ENCODE data around the gene SPATA2L.
"Not testable (repeated sequence)": the region's sequence is repeated elsewhere in the genome, so short reads cannot be mapped to it uniquely, and the experiment has no call there.

Gene SPATA2L

DNA sequence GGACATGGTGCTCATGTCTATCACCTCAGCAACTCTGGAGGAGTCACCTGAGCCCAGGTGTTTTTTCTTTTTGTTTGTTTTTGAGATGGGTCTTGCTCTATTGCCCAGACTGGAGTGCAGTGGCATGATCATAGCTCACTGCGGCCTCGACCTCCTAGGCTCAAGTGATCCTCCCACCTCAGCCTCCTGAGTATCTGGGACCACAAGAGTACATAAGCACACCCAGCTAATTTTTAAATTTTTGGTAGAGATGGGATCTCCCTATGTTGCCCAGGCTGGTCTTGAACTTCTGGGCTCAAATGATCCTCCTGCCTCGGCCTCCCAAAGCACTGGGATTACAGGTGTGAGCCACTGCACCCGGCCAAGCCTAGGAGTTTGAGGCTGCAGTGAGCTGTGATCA is 11.9 kb downstream of the SPATA2L start:
- peaks cover 23% of the 10 kb centered on the region for H3K36me3 ChIP-seq (ENCODE audit: control insufficient read depth, insufficient read depth, low read length)
- H3K9ac ChIP-seq (ENCODE audit: low read length); H3K27me3 ChIP-seq (ENCODE audit: control insufficient read depth, insufficient read depth, low read length); H3K4me3 ChIP-seq (ENCODE audit: low read length); H3K27ac ChIP-seq (ENCODE audit: low read depth, low read length); H3K4me1 ChIP-seq (ENCODE audit: control insufficient read depth, insufficient read depth, low read length): not testable (repeated sequence)

DNA sequence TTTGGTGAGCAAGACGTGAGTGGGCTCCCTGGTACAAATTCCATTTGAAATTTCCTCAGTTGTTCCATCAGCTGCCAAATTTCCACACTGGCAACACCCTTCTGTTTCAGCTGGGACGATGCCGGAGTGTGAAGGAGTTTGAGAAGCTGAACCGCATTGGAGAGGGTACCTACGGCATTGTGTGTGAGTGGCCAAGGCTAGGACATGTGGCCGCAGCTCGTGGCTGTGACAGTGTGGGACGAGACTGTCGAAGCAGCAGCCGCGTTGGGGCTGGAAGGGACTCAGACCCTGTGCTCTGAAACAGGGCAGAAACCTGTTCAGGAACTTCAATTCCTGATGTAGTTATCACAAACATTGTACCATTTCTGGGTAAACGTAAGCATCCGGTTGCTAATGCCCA is 12.4 kb downstream of the SPATA2L start:
- no peak overlapping the region for H3K27ac ChIP-seq (ENCODE audit: low read depth, low read length)
- H3K4me3 ChIP-seq (ENCODE audit: low read length) = no peak overlapping the region
- no peak overlapping the region for H3K9ac ChIP-seq (ENCODE audit: low read length)
- peaks cover 3% of the 10 kb centered on the region for H3K4me1 ChIP-seq (ENCODE audit: control insufficient read depth, insufficient read depth, low read length)
- H3K27me3 ChIP-seq (ENCODE audit: control insufficient read depth, insufficient read depth, low read length) = no peaks in the 10 kb centered on the region
- peaks cover 20% of the 10 kb centered on the region for H3K36me3 ChIP-seq (ENCODE audit: control insufficient read depth, insufficient read depth, low read length)

DNA sequence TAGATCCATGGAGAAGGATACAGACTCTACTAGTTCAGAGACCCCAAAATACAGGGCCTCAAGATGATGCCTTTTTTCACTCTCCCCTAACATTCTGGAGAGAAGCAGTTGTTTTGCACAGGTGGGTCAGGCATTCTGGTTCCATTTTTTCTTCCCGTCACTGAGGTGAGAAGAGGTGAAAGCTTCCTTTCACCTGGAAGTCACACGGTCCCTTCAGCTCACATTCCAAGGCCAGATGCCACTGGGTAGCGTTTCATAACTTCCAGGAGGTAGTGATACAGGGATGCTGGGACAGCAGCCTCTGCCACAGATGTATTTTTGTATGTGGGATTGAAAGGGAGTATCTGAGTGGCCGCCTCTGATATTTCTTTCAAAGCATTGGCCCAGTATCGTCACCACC is 13.1 kb downstream of the SPATA2L start:
- H3K4me1 ChIP-seq (ENCODE audit: control insufficient read depth, insufficient read depth, low read length) = peaks cover 3% of the 10 kb centered on the region
- H3K36me3 ChIP-seq (ENCODE audit: control insufficient read depth, insufficient read depth, low read length) = peaks cover 14% of the 10 kb centered on the region
- H3K27ac ChIP-seq (ENCODE audit: low read depth, low read length) = no peak overlapping the region
- no peaks in the 10 kb centered on the region for H3K27me3 ChIP-seq (ENCODE audit: control insufficient read depth, insufficient read depth, low read length)
- H3K9ac ChIP-seq (ENCODE audit: low read length) = no peak overlapping the region
- H3K4me3 ChIP-seq (ENCODE audit: low read length) = no peak overlapping the region

DNA sequence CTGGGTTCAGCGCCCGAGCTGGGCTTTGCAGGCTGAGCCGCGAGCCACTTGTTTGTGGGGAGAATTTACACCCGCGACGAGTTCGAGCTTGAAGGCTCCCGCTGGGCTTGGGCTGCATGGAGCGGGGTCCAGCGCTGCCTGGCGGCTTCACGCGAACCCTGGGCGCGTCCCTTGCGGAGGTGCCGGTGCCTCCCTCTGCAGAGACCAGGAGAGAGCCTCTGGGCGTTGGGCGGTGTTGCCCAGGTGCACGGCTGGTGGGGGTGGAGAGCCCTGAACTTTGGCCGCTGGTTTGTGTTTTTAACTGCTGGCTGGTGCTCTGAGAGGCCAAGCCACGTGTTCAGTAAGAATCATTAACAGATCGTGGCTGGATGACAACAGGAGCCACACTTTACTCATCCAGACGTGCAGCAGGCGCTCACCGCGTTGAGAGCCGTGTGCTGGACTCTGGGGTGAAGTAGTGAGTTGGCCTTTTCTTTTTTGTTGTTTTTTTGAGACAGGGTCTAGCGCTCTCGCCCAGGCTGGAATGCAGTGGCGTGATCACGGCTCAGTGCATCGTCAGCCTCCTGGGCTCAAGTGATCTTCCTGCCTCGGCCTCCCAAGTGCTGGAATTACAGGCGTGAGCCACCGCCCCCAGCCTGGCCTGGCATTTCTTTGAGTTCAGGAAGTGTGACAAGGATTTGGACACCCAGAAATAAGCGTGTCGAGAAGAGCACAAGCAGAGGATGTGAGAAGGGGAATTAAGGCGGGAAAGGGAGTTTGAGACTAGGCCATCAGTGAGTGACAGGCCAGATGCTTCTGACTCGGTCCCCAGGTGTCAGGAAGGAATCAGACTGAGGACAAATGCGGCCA is 14.2 kb downstream of the SPATA2L start:
- H3K27ac ChIP-seq (ENCODE audit: low read depth, low read length) = peak overlapping the region; percentile 84
- H3K4me1 ChIP-seq (ENCODE audit: control insufficient read depth, insufficient read depth, low read length) = peaks cover 3% of the 10 kb centered on the region
- H3K27me3 ChIP-seq (ENCODE audit: control insufficient read depth, insufficient read depth, low read length) = no peaks in the 10 kb centered on the region
- peaks cover 12% of the 10 kb centered on the region for H3K36me3 ChIP-seq (ENCODE audit: control insufficient read depth, insufficient read depth, low read length)
- H3K9ac ChIP-seq (ENCODE audit: low read length) = no peak overlapping the region
- peak overlapping the region; percentile 96 for H3K4me3 ChIP-seq (ENCODE audit: low read length)

DNA sequence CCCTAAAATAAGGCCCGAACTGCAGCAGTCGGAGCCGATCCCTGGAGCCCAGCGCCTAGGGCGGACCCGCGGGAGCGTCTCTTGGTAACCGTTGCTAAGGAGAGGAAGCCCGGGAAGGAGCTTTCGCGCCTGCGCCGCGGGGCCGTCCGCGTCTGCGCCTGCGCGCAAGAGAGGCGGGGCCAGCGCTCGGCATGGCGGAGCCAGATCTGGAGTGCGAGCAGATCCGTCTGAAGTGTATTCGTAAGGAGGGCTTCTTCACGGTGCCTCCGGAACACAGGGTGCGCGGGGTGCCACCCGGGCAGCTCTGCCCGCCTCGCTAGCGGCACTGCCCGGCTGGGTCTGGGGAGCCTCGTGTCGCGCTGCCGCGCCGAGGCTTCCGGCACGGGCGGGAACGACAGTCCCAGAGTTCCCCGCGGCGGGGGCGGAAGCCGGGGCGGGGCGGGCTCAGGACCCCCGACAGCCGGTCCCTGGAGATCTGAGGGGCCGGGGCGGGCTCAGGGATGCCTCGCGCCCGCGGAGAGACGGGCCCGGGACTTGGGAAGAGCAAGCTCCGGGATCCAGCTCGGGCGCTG is 14.9 kb downstream of the SPATA2L start, which contains the start of gene CDK10:
TSS of gene CDK10 (plus strand) at position 170 of the 572 bp plus-strand sequence. CDS start at position 192, 22 bp downstream.
- Histone ChIP-seq H3K4me1 (ENCODE audit: control insufficient read depth, insufficient read depth, low read length) (peaks cover 3% of the 10 kb centered on the region), H3K9ac (ENCODE audit: low read length) (peak within 1 kb of the TSS; percentile 58), H3K4me3 (ENCODE audit: low read length) (peak within 1 kb of the TSS; percentile 96), H3K36me3 (ENCODE audit: control insufficient read depth, insufficient read depth, low read length) (peaks cover 11% of the 10 kb centered on the region), H3K27ac (ENCODE audit: low read depth, low read length) (peak within 1 kb of the TSS; percentile 84), H3K27me3 (ENCODE audit: control insufficient read depth, insufficient read depth, low read length) (no peaks in the 10 kb centered on the region)

DNA sequence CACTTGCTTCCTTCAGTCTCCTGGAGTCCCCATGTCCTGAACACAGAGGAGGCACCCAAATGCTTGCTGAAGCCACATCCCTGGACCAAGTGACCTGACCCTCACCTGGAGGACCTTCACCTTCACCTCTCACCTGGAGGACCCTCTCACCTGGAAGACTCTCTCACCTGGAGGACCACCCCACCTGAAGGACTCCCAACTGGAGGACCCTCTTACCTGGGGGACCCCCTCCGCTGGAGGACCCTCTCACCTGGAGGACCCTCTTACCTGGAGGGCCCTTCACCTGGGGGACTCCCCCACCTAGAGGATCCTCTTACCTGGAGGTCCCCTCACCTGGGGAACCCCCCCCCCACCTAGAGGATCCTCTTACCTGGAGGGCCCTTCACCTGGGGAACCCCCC is 15.6 kb downstream of the SPATA2L start:
- H3K27me3 ChIP-seq (ENCODE audit: control insufficient read depth, insufficient read depth, low read length) = no peaks in the 10 kb centered on the region
- H3K4me3 ChIP-seq (ENCODE audit: low read length) = no peak overlapping the region
- H3K36me3 ChIP-seq (ENCODE audit: control insufficient read depth, insufficient read depth, low read length) = peaks cover 7% of the 10 kb centered on the region
- no peak overlapping the region for H3K9ac ChIP-seq (ENCODE audit: low read length)
- no peak overlapping the region for H3K27ac ChIP-seq (ENCODE audit: low read depth, low read length)
- peaks cover 3% of the 10 kb centered on the region for H3K4me1 ChIP-seq (ENCODE audit: control insufficient read depth, insufficient read depth, low read length)

DNA sequence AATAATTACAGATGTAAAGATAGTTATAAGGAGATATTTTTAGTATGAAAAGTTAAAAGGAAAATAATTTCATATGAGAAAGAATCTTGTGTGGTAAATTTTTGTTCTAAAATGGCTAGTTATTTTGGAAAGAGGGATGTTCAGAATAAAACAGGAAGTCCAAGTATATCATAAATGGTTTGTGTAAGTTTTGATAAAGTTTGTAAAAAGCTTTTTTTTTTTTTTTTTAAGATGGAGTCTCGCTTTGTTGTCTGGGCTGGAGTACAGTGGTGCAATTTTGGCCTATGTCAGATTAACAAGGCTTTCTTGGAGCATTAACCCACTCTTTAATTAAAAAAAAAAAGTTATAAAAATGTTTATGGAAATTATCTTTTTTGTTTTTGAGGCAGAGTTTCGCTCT is 23.2 kb downstream of the SPATA2L start:
- H3K36me3 ChIP-seq (ENCODE audit: control insufficient read depth, insufficient read depth, low read length) = no peaks in the 10 kb centered on the region

DNA sequence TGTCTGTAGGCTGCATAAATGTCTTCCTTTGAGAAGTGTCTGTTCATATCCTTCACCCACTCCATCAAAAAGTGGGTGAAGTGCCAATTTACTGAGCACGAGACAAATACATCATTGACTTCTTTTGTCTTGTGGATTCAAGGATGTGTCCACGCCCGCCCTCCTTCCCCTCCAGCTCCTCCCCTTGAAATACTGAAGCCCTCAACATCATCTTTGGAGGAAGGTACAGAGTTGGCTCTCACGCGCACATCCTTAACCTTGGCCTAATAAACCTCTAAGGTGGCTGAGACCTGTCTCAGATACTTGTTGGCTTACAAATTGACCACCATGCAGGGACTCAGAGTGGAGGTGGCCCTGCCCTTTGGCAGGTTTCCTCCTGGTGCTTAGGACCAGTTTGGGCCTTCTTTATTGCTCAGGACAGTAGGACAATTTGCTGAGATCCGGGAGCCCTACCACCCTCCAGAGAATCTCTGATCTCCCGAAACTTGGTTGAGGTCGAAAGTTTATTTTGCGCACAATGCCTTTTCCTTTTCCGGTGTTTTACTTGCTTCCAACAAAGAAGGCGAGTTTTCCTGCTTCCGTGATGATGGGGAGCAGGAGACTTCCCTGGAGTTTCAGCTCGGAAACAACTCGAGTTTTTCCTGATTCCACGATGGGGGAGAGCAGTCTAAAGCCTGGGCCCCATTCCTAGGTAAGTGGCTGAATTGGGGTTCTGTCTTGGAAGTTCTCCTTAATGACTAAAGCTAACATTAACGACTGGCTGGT is 29.1 kb downstream of the SPATA2L start:
- no peak overlapping the region for H3K9ac ChIP-seq (ENCODE audit: low read length)
- no peaks in the 10 kb centered on the region for H3K4me1 ChIP-seq (ENCODE audit: control insufficient read depth, insufficient read depth, low read length)
- no peaks in the 10 kb centered on the region for H3K36me3 ChIP-seq (ENCODE audit: control insufficient read depth, insufficient read depth, low read length)
- H3K27ac ChIP-seq (ENCODE audit: low read depth, low read length) = no peak overlapping the region
- no peaks in the 10 kb centered on the region for H3K27me3 ChIP-seq (ENCODE audit: control insufficient read depth, insufficient read depth, low read length)
- H3K4me3 ChIP-seq (ENCODE audit: low read length) = no peak overlapping the region

More for the DNA sequence above, 23.2 kb downstream of the SPATA2L start:
- no peaks in the 10 kb centered on the region for H3K27me3 ChIP-seq (ENCODE audit: control insufficient read depth, insufficient read depth, low read length)
- H3K4me1 ChIP-seq (ENCODE audit: control insufficient read depth, insufficient read depth, low read length) = no peaks in the 10 kb centered on the region
- no peak overlapping the region for H3K9ac ChIP-seq (ENCODE audit: low read length)
- H3K4me3 ChIP-seq (ENCODE audit: low read length) = no peak overlapping the region
- H3K27ac ChIP-seq (ENCODE audit: low read depth, low read length) = no peak overlapping the region

DNA sequence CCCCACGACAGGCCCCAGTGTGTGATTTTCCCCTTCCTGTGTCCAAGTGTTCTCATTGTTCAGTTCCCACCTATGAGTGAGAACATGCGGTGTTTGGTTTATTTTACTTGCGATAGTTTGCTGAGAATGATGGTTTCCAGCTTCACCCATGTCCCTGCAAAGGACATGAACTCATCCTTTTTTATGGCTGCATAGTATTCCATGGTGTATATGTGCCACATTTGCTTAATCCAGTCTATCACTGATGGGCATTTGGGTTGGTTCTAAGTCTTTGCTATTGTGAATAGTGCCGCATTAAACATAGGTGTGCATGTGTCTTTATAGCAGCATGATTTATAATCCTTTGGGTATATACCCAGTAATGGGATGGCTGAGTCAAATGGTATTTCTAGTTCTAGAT is 29.9 kb downstream of the SPATA2L start:
- not testable (repeated sequence) for H3K27ac ChIP-seq (ENCODE audit: low read depth, low read length); H3K9ac ChIP-seq (ENCODE audit: low read length); H3K36me3 ChIP-seq (ENCODE audit: control insufficient read depth, insufficient read depth, low read length); H3K4me1 ChIP-seq (ENCODE audit: control insufficient read depth, insufficient read depth, low read length); H3K27me3 ChIP-seq (ENCODE audit: control insufficient read depth, insufficient read depth, low read length); H3K4me3 ChIP-seq (ENCODE audit: low read length)

DNA sequence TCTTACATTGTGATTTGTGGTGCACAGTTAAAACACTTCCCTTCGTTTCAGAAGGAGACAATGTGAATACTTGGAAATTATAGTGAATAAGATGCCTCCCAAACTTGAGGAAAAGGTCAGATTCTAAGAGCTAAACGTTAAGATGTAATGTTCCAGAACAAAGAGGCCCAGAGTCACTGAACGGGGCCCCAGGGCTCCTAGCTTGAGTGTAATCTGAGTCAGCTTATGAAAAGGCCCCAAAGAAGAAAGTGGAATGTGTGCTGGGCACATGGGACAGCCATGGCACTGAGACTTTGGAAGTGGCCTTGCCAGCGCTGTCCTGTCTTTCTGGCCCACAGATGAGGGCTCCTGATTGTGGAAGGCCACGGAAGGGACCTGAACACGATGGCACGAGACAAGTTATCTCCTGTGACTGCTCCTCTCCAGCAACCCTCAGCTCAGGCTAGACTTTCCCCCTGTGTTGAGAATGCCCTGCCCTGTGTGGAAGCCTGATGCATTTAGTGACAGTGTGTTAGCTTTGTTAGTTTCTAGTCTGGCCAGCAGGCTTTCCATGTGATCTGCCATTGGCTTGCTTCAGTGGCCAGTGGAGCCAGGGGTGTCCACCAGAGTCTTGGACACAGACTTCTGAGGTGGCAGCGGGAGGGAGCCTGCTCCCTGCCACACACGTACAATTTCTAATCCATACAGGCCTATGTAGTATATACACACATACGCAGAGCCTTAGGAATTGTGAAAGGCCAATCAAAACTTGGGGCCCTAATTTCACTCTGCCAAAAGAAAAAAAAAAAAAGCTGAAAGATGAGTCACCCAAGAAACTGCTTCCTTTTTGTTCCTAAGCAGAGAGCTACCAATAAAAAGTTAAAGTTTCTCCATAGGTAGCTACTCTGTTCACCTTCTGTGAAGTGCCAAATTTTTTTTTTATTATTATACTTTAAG is 30.7 kb downstream of the SPATA2L start:
- no peak overlapping the region for H3K9ac ChIP-seq (ENCODE audit: low read length)
- H3K4me1 ChIP-seq (ENCODE audit: control insufficient read depth, insufficient read depth, low read length) = no peaks in the 10 kb centered on the region
- no peak overlapping the region for H3K4me3 ChIP-seq (ENCODE audit: low read length)
- H3K27me3 ChIP-seq (ENCODE audit: control insufficient read depth, insufficient read depth, low read length) = no peaks in the 10 kb centered on the region
- no peak overlapping the region for H3K27ac ChIP-seq (ENCODE audit: low read depth, low read length)
- no peaks in the 10 kb centered on the region for H3K36me3 ChIP-seq (ENCODE audit: control insufficient read depth, insufficient read depth, low read length)

DNA sequence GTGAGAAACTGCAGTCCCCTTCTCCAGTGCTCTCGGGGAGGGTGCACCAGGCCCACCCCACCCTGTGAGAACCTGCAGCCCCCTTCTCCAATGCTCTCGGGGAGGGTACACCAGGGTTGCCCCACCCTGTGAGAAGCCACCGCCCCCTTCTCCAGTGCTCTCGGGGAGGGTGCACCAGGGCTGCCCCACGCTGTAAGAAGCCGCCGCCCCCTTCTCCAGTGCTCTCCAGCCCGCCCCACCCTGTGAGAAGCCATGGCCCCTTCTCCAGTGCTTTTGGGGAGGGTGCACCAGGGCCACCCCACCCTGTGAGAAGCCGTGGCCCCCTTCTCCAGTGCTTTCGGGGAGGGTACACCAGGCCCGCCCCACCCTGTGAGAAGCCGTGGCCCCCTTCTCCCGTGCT is 31.8 kb downstream of the SPATA2L start:
- no peaks in the 10 kb centered on the region for H3K36me3 ChIP-seq (ENCODE audit: control insufficient read depth, insufficient read depth, low read length)
- no peaks in the 10 kb centered on the region for H3K27me3 ChIP-seq (ENCODE audit: control insufficient read depth, insufficient read depth, low read length)
- H3K9ac ChIP-seq (ENCODE audit: low read length) = no peak overlapping the region
- H3K27ac ChIP-seq (ENCODE audit: low read depth, low read length) = no peak overlapping the region
- H3K4me3 ChIP-seq (ENCODE audit: low read length) = no peak overlapping the region
- no peaks in the 10 kb centered on the region for H3K4me1 ChIP-seq (ENCODE audit: control insufficient read depth, insufficient read depth, low read length)

DNA sequence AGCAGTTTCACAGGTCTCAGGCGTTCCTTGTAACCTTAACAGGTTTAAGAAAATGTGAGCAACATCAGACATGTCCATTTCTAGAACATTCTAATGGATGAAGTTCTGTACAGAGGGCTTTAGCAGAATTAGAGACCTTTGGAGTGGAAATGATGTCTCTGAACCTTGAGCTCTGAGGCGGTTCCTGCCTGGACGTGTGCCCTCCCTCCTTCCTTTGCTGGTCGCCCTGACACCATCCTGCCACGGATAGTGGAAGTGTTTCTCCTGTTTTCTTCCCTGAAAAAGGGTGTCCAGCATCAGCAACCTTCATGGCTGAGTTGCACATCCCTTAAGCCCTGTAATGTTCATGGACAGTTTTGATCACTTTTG is 32.7 kb downstream of the SPATA2L start:
- H3K4me3 ChIP-seq (ENCODE audit: low read length) = no peak overlapping the region
- H3K27ac ChIP-seq (ENCODE audit: low read depth, low read length) = no peak overlapping the region
- no peaks in the 10 kb centered on the region for H3K36me3 ChIP-seq (ENCODE audit: control insufficient read depth, insufficient read depth, low read length)
- H3K4me1 ChIP-seq (ENCODE audit: control insufficient read depth, insufficient read depth, low read length) = no peaks in the 10 kb centered on the region
- H3K27me3 ChIP-seq (ENCODE audit: control insufficient read depth, insufficient read depth, low read length) = no peaks in the 10 kb centered on the region
- H3K9ac ChIP-seq (ENCODE audit: low read length) = no peak overlapping the region

Measured in rectal smooth muscle tissue (tissue), 1 donor.